GM19351 (cell line): Measurements from ENCODE around the gene CLRN1.

Experiments
- ATAC-seq: cut with Tn5 transposase; IDR thresholded peaks from one replicate; pipeline ENCODE4 v1.9.1; 2021; ENCODE audit warnings: mild to moderate bottlenecking, moderate library complexity; ENCODE audit not compliant: unreplicated experiment

The CLRN1 gene

DNA sequence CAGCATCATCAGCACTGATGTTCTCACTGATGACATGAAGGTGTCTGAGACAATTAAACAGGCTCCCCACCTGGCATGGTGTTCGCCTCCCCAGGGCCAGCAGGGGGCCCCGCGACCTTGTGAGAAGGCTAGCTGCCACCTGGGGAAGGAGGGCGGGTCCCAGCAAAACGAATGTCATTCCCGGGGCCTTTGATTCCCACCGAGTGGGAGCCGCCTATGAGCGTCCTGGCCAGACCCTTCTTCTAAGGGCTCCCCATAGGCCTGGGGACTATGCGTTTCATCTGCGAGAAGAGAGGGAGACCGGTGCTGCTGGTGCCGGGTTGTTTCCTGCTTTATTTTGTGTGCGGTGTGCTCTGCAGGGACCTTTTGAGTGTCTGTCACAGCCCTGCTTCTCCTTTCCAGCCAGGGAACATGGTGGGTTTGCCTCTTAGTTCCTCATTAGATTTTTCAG is 46.8 kb downstream of the CLRN1 start:
- ATAC-seq = peak; percentile 98

GRCh38 chr3:150922611-150923010 is 49.9 kb downstream of the CLRN1 start:
- no peak for ATAC-seq

GRCh38 chr3:150921209-150921608 is 51.3 kb downstream of the CLRN1 start:
- ATAC-seq = no peak

DNA sequence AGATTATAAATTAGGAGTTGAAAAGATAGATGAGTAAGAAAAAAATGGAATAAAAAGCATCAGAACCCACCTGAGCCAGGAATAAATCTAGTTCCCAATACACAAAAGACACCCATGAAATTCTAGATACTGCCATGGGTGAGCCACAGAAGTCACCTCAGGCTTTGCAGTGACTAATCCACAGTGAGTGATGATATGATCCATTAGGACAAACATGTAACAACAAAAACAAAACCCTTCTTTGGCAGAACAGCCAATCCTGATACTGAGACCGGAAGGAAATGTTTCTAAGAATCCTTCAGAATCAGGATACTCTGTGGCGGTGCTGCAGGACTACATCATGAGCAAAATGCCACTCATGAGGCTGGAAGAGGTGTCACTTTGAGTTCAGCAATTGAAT is 52.3 kb downstream of the CLRN1 start:
- ATAC-seq = no peak

DNA sequence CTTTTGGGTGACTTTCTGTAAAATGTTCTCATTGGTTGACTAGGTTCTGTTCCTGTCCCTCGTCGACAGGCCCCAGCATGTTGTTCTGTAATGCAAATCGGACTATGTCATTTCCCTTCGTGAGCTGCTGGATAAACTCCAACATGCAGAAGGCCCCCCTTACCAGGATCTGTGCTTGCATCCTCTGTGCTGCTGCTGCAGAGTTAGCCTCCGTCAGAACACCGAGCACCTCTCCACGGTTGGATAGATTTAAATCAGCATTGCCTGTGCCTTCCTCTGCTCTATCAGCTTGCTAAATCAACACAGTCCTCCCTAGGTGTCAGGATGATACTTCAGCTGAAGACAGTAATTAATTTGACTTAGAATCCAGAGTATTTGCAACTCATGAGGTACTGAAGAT is 54.6 kb downstream of the CLRN1 start:
- no peak for ATAC-seq

GRCh38 chr3:150913133-150913922 is 59.2 kb downstream of the CLRN1 start:
- ATAC-seq = peak; percentile 14

DNA sequence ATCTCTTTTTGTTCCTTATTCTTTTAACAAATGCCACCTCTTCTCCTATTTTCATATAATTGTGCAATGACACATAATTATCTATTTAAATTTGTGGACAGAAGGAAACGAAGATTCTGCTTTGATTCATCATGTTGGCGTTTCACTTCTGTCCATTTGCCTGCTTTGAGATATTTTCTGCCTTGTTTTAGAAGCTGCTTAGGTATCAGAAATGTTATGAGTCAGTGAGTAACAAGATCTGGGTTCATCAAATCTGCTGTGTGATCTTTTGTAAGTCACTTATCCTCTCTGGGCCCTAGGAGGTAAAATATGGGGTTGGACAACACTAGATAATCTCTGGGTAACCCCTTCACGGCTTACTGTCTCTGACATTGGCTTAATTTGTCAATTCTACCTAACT is 60.0 kb downstream of the CLRN1 start:
- peak; percentile 91 for ATAC-seq

GRCh38 chr3:150911771-150912170 is 60.8 kb downstream of the CLRN1 start:
- no peak for ATAC-seq

GRCh38 chr3:150906461-150906860 is 66.1 kb downstream of the CLRN1 start:
- no peak for ATAC-seq

- no peak for ATAC-seq
These were observed 66.8 kb downstream of the CLRN1 start for GRCh38 chr3:150905746-150906145.

DNA sequence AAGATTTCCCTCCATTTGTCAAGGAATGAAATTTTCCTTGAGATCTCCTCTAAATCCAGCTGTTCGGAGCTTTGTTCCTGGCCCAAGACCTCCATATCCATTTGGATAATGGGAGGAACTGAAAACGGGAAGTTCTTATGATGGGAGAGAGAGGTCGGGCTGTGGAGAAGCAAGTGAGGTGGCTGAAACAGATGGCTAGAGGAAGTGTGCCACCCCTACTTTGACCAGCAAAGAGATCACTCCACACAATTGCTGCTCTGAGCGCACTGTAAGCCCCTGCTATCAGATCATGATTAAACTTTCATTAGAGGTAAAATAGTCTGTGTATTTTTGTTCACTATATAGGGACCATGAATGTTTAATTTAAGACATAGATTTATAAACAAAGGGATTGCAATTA is 67.2 kb downstream of the CLRN1 start, which contains the start of gene MINDY4B:
TSS of gene MINDY4B (minus strand) at position 101 of the 400 bp plus-strand sequence. CDS start at position 101, 0 bp downstream.
- ATAC-seq = no peak

- no peak for ATAC-seq
These were observed 69.5 kb downstream of the CLRN1 start for GRCh38 chr3:150902988-150903387.

- no peak for ATAC-seq
These were observed 70.7 kb downstream of the CLRN1 start for GRCh38 chr3:150901793-150902192.

DNA sequence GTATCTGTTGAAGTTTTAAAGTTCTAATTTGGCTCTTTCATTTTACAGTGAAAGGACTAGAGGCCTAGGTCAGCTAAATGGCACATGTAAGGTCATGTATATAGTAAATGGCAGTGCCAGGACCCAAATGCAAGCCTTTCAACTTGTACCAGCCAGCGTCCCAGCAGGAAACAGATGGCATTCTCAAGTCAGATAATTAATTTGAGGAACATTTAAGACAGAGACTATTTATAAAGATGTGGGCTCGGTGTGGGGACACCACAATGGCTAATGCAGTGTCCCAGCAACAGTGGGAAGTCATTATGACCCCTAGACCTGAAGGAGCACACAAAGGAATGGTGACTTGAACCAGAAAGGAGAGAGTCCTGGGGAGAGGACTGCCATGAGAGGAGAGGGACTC is 73.4 kb downstream of the CLRN1 start:
- no peak for ATAC-seq

- no peak for ATAC-seq
These were observed 74.3 kb downstream of the CLRN1 start for GRCh38 chr3:150898046-150898754.

- ATAC-seq = no peak
These were observed 74.9 kb downstream of the CLRN1 start for GRCh38 chr3:150897592-150897991.

- no peak for ATAC-seq
These were observed 81.7 kb downstream of the CLRN1 start for GRCh38 chr3:150890831-150891230.

DNA sequence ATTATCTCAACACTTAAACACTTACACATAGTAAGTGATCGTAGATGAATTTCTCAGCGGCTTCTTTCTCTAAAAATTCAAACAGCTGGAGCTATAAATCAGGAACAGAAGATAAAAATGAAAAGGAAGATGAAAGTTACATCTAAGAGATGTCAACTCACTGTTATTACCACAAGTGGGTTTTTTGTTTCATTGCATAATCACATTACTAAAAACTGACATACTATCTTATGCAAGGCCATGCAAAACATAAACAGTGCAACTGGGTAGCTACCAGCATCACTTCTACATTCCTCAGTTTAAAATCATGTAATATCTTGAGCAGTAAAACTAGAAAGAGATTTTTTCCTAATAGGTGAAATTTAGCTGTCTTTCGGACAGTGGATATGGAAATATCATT is 82.2 kb downstream of the CLRN1 start:
- ATAC-seq = no peak

DNA sequence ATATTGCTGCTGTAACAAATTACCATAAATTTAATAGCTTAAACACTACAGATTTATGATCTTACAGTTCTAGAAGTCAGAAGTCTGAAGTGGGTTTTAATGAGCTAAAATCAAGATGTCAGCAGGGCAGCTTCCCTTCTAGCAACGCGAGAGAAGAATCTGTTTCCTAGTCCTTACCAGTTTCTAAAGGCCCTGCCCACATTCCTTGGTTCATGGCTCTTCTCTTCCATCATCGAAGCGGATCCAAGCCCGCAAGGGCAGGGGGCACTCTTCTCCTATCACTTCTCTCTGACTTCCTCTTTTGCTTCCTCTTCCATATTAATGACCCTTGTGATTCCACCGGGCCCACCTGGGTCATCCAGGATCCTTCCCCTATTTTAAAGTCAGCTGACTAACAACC is 83.4 kb downstream of the CLRN1 start:
- ATAC-seq = no peak

DNA sequence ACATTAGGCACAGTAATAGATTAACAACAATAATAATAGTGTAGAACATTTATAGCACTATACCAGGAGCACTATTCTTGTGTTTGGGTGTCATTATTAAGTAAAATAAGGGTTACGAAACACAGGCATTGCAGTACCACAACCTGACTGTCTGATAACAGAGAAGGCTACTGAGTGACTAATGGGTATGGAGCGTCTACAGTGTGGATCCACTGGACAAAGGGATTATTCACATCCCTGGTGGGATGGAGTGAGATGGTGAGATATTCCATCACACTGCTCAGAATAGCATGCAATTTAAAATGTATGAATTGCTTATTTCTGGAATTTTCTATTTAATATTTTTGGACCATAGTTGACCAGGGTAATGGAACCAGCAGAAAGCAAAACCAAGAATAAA is 85.5 kb downstream of the CLRN1 start:
- no peak for ATAC-seq

- no peak for ATAC-seq
These were observed 87.0 kb downstream of the CLRN1 start for GRCh38 chr3:150885535-150885934.

- ATAC-seq = no peak
These were observed 93.4 kb downstream of the CLRN1 start for GRCh38 chr3:150878996-150879575.
